AG10803 (cell line): Measurements from ENCODE around the gene ARHGEF5.

ENCODE experiments used
- DNase-seq: peaks from one replicate; pipeline ENCODE4 v3.0.0; 2010; ENCODE audit warnings: low read depth
- H3K4me3 ChIP-seq: 2 replicates; pipeline ENCODE4 v1.5.1; 2011; ENCODE audit warnings: mild to moderate bottlenecking, low read length, control low read depth
- TF ChIP-seq, protein P1 (sequence below): conservative IDR thresholded peaks from 2 replicates; pipeline ENCODE4 v1.5.1; 2011; ENCODE audit warnings: mild to moderate bottlenecking, low read length, control low read depth, inconsistent platforms

Gene ARHGEF5

DNA sequence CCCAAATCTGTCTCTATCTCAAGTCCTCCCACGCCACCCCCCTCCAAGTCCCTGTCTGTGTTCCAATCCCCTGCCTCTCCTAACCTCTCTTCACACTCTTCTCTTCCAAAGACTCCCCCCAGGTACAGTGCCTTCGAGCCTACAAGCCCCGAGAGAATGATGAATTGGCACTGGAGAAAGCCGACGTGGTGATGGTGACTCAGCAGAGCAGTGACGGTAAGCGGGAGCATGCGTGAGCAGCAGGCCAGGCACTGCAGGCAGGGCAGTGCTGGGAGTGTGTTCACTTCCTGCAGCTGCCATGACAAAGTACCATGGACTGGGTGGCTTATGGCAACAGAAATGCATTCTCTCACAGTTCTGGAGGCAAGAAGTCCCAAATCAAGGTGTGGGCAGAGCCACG is 23.4 kb downstream of the ARHGEF5 start:
- TF ChIP-seq, protein P1, sequence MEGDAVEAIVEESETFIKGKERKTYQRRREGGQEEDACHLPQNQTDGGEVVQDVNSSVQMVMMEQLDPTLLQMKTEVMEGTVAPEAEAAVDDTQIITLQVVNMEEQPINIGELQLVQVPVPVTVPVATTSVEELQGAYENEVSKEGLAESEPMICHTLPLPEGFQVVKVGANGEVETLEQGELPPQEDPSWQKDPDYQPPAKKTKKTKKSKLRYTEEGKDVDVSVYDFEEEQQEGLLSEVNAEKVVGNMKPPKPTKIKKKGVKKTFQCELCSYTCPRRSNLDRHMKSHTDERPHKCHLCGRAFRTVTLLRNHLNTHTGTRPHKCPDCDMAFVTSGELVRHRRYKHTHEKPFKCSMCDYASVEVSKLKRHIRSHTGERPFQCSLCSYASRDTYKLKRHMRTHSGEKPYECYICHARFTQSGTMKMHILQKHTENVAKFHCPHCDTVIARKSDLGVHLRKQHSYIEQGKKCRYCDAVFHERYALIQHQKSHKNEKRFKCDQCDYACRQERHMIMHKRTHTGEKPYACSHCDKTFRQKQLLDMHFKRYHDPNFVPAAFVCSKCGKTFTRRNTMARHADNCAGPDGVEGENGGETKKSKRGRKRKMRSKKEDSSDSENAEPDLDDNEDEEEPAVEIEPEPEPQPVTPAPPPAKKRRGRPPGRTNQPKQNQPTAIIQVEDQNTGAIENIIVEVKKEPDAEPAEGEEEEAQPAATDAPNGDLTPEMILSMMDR, result no peak
- no peak for DNase-seq
- no peak overlapping the region for H3K4me3 ChIP-seq

DNA sequence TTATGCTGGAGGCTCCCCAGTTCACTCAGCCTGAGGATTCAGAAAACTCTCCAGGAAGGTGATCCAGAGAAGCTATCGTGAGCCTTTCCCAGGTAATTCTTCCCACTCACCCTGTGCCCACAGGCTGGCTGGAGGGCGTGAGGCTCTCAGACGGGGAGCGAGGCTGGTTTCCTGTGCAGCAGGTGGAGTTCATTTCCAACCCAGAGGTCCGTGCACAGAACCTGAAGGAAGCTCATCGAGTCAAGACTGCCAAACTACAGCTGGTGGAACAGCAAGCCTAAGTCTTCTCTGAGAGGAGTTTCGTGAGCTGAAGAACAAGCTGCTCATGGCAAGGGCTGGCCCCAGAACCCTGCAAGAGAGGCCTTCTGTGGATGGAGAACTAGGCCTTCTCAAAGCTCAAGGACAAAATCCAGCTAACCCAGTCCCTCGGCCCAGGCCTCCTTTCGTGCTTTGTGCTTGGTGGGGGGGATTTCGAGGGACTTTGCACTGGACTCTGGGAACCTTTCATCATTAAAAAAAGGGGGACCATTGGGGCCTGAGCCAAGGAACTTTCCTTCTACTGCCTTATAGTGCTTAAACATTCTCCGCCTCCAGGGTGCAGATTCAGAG is 24.7 kb downstream of the ARHGEF5 start:
- H3K4me3 ChIP-seq, result no peak overlapping the region
- no peak for DNase-seq
- TF ChIP-seq, protein P1, result no peak

DNA sequence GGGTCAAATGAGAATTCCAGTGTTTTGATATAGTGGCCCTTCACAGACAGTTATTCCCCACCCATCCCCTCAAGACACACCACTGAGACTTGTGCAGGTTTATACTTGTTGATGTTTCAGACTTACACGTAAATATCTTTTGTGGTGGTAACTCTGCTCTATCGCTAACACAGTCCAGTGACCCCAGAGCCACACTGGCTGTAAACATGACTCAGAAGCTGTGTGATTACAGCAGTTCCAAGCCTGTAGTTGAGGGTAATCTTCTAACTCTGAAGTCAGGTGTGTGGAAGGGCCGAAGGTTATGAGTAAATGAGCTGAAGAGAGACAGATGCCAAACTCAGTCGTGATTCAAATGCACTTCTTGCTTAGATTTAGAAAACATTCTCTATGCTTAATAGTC is 28.9 kb downstream of the ARHGEF5 start:
- TF ChIP-seq, protein P1, result no peak
- no peak for DNase-seq
- H3K4me3 ChIP-seq, result no peak overlapping the region

GRCh38 chr7:144384555-144385245 is 29.5 kb downstream of the ARHGEF5 start:
- DNase-seq, result peak; percentile 13
- H3K4me3 ChIP-seq, result no peak overlapping the region
- TF ChIP-seq, protein P1, result no peak

DNA sequence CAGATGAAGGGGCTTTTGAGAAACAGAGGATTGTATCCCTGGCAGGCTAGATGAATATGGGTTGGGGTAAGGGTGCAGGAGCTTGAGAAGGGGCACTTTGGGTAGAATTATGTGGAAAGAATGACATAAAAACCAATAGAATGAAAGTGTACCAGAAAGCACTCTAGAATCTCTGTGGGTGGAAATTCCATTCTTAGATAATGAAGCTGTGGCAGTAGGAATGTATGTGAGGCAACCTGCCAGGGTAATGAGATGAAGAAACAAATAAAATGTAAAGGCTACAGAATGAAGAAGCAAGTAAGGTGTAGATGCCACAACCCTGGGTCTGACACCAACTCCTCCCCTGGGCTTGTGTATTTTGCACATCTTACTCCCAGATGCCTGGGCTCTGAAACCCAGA is 31.5 kb downstream of the ARHGEF5 start:
- TF ChIP-seq, protein P1, result no peak
- H3K4me3 ChIP-seq, result no peak overlapping the region
- DNase-seq, result peak; percentile 81

DNA sequence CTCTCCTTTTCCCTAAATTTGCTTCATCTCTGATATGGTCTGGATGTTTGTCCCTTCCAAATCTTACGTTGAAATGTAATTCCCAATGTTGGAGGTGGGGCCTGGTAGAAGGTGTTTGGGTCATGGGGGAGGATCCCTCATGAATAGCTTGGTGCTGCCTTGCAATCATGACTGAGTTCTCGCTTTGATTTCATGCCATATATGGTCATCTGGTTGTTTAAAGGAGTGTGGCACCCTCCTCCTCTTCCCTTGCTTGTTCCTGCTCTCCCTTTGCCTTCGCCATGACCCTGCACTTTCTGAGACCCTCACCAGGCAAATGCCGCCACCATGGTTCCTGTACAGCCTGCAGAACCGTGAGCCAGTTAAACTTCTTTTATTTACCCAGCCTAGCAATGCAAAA is 33.7 kb downstream of the ARHGEF5 start:
- H3K4me3 ChIP-seq, result no peak overlapping the region
- DNase-seq, result no peak
- TF ChIP-seq, protein P1, result no peak

- TF ChIP-seq, protein P1, result no peak
- DNase-seq, result no peak
Measured at GRCh38 chr7:144390481-144390880, 35.3 kb downstream of the ARHGEF5 start.

More at GRCh38 chr7:144390481-144390880, 35.3 kb downstream of the ARHGEF5 start:
- no peak overlapping the region for H3K4me3 ChIP-seq
